SK-N-DZ (cell line): ENCODE data around the gene NUP214.
"Not testable (repeated sequence)": the region's sequence is repeated elsewhere in the genome, so short reads cannot be mapped to it uniquely, and the experiment has no call there.

ENCODE experiments used
- DNase-seq: peaks from one replicate; pipeline ENCODE4 v3.0.0-alpha.2; 2015; ENCODE audit warnings: low spot score

NUP214 gene

GRCh38 chr9:131160416-131161112, 35.2 kb downstream of the NUP214 start:
- DNase-seq, result no peak

- DNase-seq, result no peak
Measured at GRCh38 chr9:131161585-131161984, 36.2 kb downstream of the NUP214 start.

GRCh38 chr9:131162886-131163285, 37.5 kb downstream of the NUP214 start:
- no peak for DNase-seq

- DNase-seq, result no peak
Measured at GRCh38 chr9:131165523-131165922, 40.1 kb downstream of the NUP214 start.

GRCh38 chr9:131167146-131167692, 41.8 kb downstream of the NUP214 start:
- DNase-seq, result no peak

- DNase-seq, result no peak
Measured at GRCh38 chr9:131167936-131168335, 42.5 kb downstream of the NUP214 start.

GRCh38 chr9:131169563-131170240, 44.3 kb downstream of the NUP214 start:
- no peak for DNase-seq

- DNase-seq, result no peak
Measured at GRCh38 chr9:131173995-131174394, 48.6 kb downstream of the NUP214 start.

- no peak for DNase-seq
Measured at GRCh38 chr9:131174681-131175239, 49.4 kb downstream of the NUP214 start.

- no peak for DNase-seq
Measured at GRCh38 chr9:131177898-131178297, 52.5 kb downstream of the NUP214 start.

- peak; percentile 60 for DNase-seq
Measured at GRCh38 chr9:131178382-131178781, 53.0 kb downstream of the NUP214 start.

GRCh38 chr9:131178926-131179325, 53.5 kb downstream of the NUP214 start:
- no peak for DNase-seq

GRCh38 chr9:131179561-131180219, 54.3 kb downstream of the NUP214 start:
- no peak for DNase-seq

GRCh38 chr9:131180454-131180853, 55.1 kb downstream of the NUP214 start:
- no peak for DNase-seq

GRCh38 chr9:131181091-131181681, 55.8 kb downstream of the NUP214 start:
- DNase-seq, result no peak

- no peak for DNase-seq
Measured at GRCh38 chr9:131185924-131186323, 60.5 kb downstream of the NUP214 start.

GRCh38 chr9:131186622-131187021, 61.2 kb downstream of the NUP214 start:
- DNase-seq, result no peak

- no peak for DNase-seq
Measured at GRCh38 chr9:131187957-131188356, 62.6 kb downstream of the NUP214 start.

- DNase-seq, result no peak
Measured at GRCh38 chr9:131188976-131189375, 63.6 kb downstream of the NUP214 start.

- DNase-seq, result no peak
Measured at GRCh38 chr9:131190191-131190590, 64.8 kb downstream of the NUP214 start.

- not testable (repeated sequence) for DNase-seq
Measured at GRCh38 chr9:131191032-131191431, 65.6 kb downstream of the NUP214 start.

- no peak for DNase-seq
Measured at GRCh38 chr9:131191857-131192256, 66.5 kb downstream of the NUP214 start.
